HEK293 (cell line): ENCODE data around the gene ATXN10.

ENCODE experiments used
- CTCF ChIA-PET: fragments of 350-600 bp; formaldehyde crosslinking; extraction: SDS; loops from one replicate; lab custom pipeline; 2021; ENCODE audit warnings: antibody characterized with exemption; lab: Yijun Ruan, JAX
- POLR2A ChIA-PET: fragments of 300-600 bp; formaldehyde crosslinking; extraction: SDS; loops from one replicate; lab custom pipeline; 2020; ENCODE audit warnings: antibody characterized with exemption, inconsistent platforms; lab: Yijun Ruan, JAX
- H3K27ac ChIP-seq: fragments of 200-500 bp; sonication (Bioruptor generic); 2 replicates; pipeline ENCODE4 v1.5.1; 2014; ENCODE audit warnings: low read depth, low read length, control low read depth, inconsistent platforms; ENCODE audit errors: extremely low read depth
- H3K36me3 ChIP-seq, 2 experiments: fragments of 200-500 bp in 1 of 2; sonication (Bioruptor generic) in 1 of 2; 1 replicate in 1 of 2; 2 replicates in 1 of 2; pipeline ENCODE4 v1.5.1; 2014 to 2017; ENCODE audit warnings: inconsistent platforms in 2 of 2, low read length in 2 of 2; ENCODE audit not compliant: control insufficient read depth in 2 of 2, insufficient read depth in 1 of 2
- H3K4me1 ChIP-seq: fragments of 200-500 bp; sonication (Bioruptor generic); 2 replicates; pipeline ENCODE4 v1.5.1; 2014; ENCODE audit warnings: mild to moderate bottlenecking, low read length, inconsistent platforms; ENCODE audit not compliant: control insufficient read depth, insufficient read depth
- H3K4me3 ChIP-seq: 2 replicates; pipeline ENCODE4 v1.5.1; 2011; ENCODE audit warnings: low read depth, mild to moderate bottlenecking, control low read depth, low read length, moderate library complexity
- H3K9me3 ChIP-seq: fragments of 200-500 bp; sonication (Bioruptor generic); 2 replicates; pipeline ENCODE4 v1.5.1; 2014; ENCODE audit warnings: low read depth, low read length, inconsistent platforms; ENCODE audit not compliant: control insufficient read depth, insufficient read depth
- EGR2 ChIP-seq: fragments of 450-650 bp; formaldehyde crosslinking; IDR thresholded peaks from 2 replicates; pipeline ENCODE4 v1.5.1; 2016; ENCODE audit warnings: low read depth, missing biosample characterization, missing genetic modification characterization
- GLI4 ChIP-seq: fragments of 450-650 bp; formaldehyde crosslinking; IDR thresholded peaks from 2 replicates; pipeline ENCODE4 v1.5.1; 2016; ENCODE audit warnings: missing biosample characterization, missing genetic modification characterization
- KLF9 ChIP-seq: fragments of 450-650 bp; formaldehyde crosslinking; IDR thresholded peaks from 2 replicates; pipeline ENCODE4 v1.5.1; 2016; ENCODE audit warnings: missing biosample characterization, missing genetic modification characterization, low read depth
- OSR2 ChIP-seq: fragments of 450-650 bp; formaldehyde crosslinking; IDR thresholded peaks from 2 replicates; pipeline ENCODE4 v1.5.1; 2016; ENCODE audit warnings: missing biosample characterization, missing genetic modification characterization
- SCRT2 ChIP-seq: fragments of 450-650 bp; formaldehyde crosslinking; IDR thresholded peaks from 2 replicates; pipeline ENCODE4 v1.5.1; 2016; ENCODE audit warnings: missing biosample characterization, missing genetic modification characterization
- SP3 ChIP-seq: fragments of 450-650 bp; formaldehyde crosslinking; IDR thresholded peaks from 2 replicates; pipeline ENCODE4 v1.5.1; 2016; ENCODE audit warnings: missing biosample characterization, missing genetic modification characterization
- ZBTB26 ChIP-seq: fragments of 450-650 bp; formaldehyde crosslinking; optimal IDR thresholded peaks from 2 replicates; pipeline ENCODE3; 2016; ENCODE audit warnings: missing biosample characterization, mild to moderate bottlenecking, missing genetic modification characterization
- ZBTB49 ChIP-seq: fragments of 450-650 bp; formaldehyde crosslinking; IDR thresholded peaks from 2 replicates; pipeline ENCODE4 v1.5.1; 2016; ENCODE audit warnings: missing biosample characterization, missing genetic modification characterization, low read depth
- ZIC2 ChIP-seq: fragments of 450-650 bp; formaldehyde crosslinking; IDR thresholded peaks from 2 replicates; pipeline ENCODE4 v1.5.1; 2016; ENCODE audit warnings: missing biosample characterization, missing genetic modification characterization
- ZNF10 ChIP-seq: fragments of 450-650 bp; formaldehyde crosslinking; IDR thresholded peaks from 2 replicates; pipeline ENCODE4 v1.5.1; 2017; ENCODE audit warnings: missing biosample characterization, missing genetic modification characterization
- ZNF114 ChIP-seq: fragments of 450-650 bp; formaldehyde crosslinking; IDR thresholded peaks from 2 replicates; pipeline ENCODE4 v1.5.0; 2017; ENCODE audit warnings: missing biosample characterization, missing genetic modification characterization
- ZNF211 ChIP-seq: fragments of 450-650 bp; formaldehyde crosslinking; IDR thresholded peaks from 2 replicates; pipeline ENCODE4 v1.5.1; 2016; ENCODE audit warnings: low read depth, missing biosample characterization, missing genetic modification characterization
- ZNF302 ChIP-seq: fragments of 450-650 bp; formaldehyde crosslinking; IDR thresholded peaks from 2 replicates; pipeline ENCODE4 v1.5.1; 2016; ENCODE audit warnings: missing biosample characterization, missing genetic modification characterization, low read depth
- ZNF391 ChIP-seq: fragments of 450-650 bp; formaldehyde crosslinking; IDR thresholded peaks from 2 replicates; pipeline ENCODE4 v1.5.1; 2016; ENCODE audit warnings: low read depth, missing biosample characterization, missing genetic modification characterization, borderline replicate concordance
- ZNF501 ChIP-seq: fragments of 450-650 bp; formaldehyde crosslinking; IDR thresholded peaks from 2 replicates; pipeline ENCODE4 v1.5.1; 2016; ENCODE audit warnings: missing biosample characterization, missing genetic modification characterization
- ZNF514 ChIP-seq: fragments of 450-650 bp; formaldehyde crosslinking; IDR thresholded peaks from 2 replicates; pipeline ENCODE4 v1.5.1; 2016; ENCODE audit warnings: missing biosample characterization, missing genetic modification characterization
- ZNF571 ChIP-seq: fragments of 450-650 bp; formaldehyde crosslinking; IDR thresholded peaks from 2 replicates; pipeline ENCODE4 v1.5.0; 2017; ENCODE audit warnings: missing biosample characterization, missing genetic modification characterization
- ZNF585B ChIP-seq: fragments of 450-650 bp; formaldehyde crosslinking; IDR thresholded peaks from 2 replicates; pipeline ENCODE4 v1.5.1; 2016; ENCODE audit warnings: missing biosample characterization, missing genetic modification characterization
- ZNF654 ChIP-seq: fragments of 450-650 bp; formaldehyde crosslinking; IDR thresholded peaks from 2 replicates; pipeline ENCODE4 v1.5.1; 2016; ENCODE audit warnings: low read depth, missing biosample characterization, missing genetic modification characterization
- ZNF76 ChIP-seq: fragments of 450-650 bp; formaldehyde crosslinking; IDR thresholded peaks from 2 replicates; pipeline ENCODE4; 2016; ENCODE audit warnings: low read depth, missing biosample characterization, missing genetic modification characterization, borderline replicate concordance
- TF ChIP-seq, protein P1 (sequence below): fragments of 450-650 bp; formaldehyde crosslinking; IDR thresholded peaks from 2 replicates; pipeline ENCODE4 v1.5.1; 2016; ENCODE audit warnings: missing biosample characterization, missing genetic modification characterization
- TF ChIP-seq, protein P2 (sequence below): fragments of 450-650 bp; formaldehyde crosslinking; IDR thresholded peaks from 2 replicates; pipeline ENCODE4 v1.5.1; 2016; ENCODE audit warnings: missing biosample characterization, missing genetic modification characterization

The ATXN10 gene

DNA sequence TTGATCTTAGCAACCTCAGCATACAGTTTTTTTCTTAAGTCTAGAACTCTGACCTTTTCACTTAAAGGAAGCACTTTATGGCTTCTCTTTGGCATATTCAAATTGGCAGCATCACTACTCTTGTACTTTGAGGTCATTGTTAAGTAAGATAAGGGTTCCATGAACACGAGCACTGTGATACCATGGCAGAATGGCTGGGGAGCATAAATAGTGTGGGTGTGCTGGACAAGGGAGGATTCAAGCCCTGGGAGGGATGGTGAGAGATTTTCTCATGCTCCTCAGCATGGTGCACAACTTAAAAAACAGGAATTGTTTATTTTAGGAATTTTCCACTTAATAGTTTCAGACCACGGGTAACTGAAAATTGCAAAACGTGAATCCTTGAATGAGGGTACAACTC lies 111.4 kb downstream of the ATXN10 start (continued):
- TF ChIP-seq GLI4 (tag by site-specific recombination) (no peak), ZNF114 (no peak), ZNF514 (tag by site-specific recombination) (no peak), KLF9 (no peak)

- POLR2A ChIA-PET: no interaction called here
- Histone ChIP-seq H3K4me3 (no peak overlapping the region), H3K27ac (no peak overlapping the region), H3K9me3 (no peaks in the 10 kb centered on the region), H3K4me1 (0 out of 2 replicates have a peak, but pooled peaks cover 5% of the 10 kb centered on the region), H3K36me3 (peaks cover 0 to 5% of the 10 kb centered on the region in 2 experiments; a peak in 1 of 3 replicates)
- CTCF ChIA-PET: no interaction called here
- TF ChIP-seq ZNF571 (tag by site-specific recombination): no peak
- TF ChIP-seq ZNF302 (tag by site-specific recombination): no peak
- TF ChIP-seq ZBTB49 (tag by site-specific recombination): no peak
- no peak for TF ChIP-seq OSR2 (tag by site-specific recombination)
- TF ChIP-seq ZBTB26 (tag by site-specific recombination): no peak
- TF ChIP-seq, protein P1, sequence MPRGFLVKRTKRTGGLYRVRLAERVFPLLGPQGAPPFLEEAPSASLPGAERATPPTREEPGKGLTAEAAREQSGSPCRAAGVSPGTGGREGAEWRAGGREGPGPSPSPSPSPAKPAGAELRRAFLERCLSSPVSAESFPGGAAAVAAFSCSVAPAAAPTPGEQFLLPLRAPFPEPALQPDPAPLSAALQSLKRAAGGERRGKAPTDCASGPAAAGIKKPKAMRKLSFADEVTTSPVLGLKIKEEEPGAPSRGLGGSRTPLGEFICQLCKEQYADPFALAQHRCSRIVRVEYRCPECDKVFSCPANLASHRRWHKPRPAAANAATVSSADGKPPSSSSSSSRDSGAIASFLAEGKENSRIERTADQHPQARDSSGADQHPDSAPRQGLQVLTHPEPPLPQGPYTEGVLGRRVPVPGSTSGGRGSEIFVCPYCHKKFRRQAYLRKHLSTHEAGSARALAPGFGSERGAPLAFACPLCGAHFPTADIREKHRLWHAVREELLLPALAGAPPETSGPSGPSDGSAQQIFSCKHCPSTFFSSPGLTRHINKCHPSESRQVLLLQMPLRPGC (tag by site-specific recombination): no peak
- no peak for TF ChIP-seq KLF9
- no peak for TF ChIP-seq ZNF10 (tag by site-specific recombination)
- no peak for TF ChIP-seq ZNF501
- no peak for TF ChIP-seq ZNF585B (tag by site-specific recombination)
- no peak for TF ChIP-seq ZNF391 (tag by site-specific recombination)
- TF ChIP-seq SP3 (tag by site-specific recombination): no peak
- no peak for TF ChIP-seq EGR2 (tag by site-specific recombination)
- TF ChIP-seq ZNF654 (tag by site-specific recombination): no peak
- TF ChIP-seq ZNF211 (tag by site-specific recombination): no peak
- TF ChIP-seq, protein P2, sequence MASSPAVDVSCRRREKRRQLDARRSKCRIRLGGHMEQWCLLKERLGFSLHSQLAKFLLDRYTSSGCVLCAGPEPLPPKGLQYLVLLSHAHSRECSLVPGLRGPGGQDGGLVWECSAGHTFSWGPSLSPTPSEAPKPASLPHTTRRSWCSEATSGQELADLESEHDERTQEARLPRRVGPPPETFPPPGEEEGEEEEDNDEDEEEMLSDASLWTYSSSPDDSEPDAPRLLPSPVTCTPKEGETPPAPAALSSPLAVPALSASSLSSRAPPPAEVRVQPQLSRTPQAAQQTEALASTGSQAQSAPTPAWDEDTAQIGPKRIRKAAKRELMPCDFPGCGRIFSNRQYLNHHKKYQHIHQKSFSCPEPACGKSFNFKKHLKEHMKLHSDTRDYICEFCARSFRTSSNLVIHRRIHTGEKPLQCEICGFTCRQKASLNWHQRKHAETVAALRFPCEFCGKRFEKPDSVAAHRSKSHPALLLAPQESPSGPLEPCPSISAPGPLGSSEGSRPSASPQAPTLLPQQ (tag by site-specific recombination): no peak
- no peak for TF ChIP-seq ZNF76 (tag by site-specific recombination)
- no peak for TF ChIP-seq SCRT2 (tag by site-specific recombination)
- no peak for TF ChIP-seq ZIC2 (tag by site-specific recombination)
Measured at GRCh38 chr22:45783690-45784089, 112.1 kb downstream of the ATXN10 start.
